Stimulated activated CD4-positive, alpha-beta T cell treated with anti-CD3 and anti-CD28 coated beads, Interleukin-4, amount 100 ng/mL, for 4 hours (primary cell): ENCODE data around the gene UQCRFS1.
A peak's percentile ranks its signal among the peaks of the same experiment; 100 is the strongest.
"Not testable (repeated sequence)": the region's sequence is repeated elsewhere in the genome, so short reads cannot be mapped to it uniquely, and the experiment has no call there.

Experiments
- DNase-seq, 2 experiments: peaks; one replicate each; pipeline ENCODE4 v3.0.0-alpha.2; 2020

The UQCRFS1 gene

DNA sequence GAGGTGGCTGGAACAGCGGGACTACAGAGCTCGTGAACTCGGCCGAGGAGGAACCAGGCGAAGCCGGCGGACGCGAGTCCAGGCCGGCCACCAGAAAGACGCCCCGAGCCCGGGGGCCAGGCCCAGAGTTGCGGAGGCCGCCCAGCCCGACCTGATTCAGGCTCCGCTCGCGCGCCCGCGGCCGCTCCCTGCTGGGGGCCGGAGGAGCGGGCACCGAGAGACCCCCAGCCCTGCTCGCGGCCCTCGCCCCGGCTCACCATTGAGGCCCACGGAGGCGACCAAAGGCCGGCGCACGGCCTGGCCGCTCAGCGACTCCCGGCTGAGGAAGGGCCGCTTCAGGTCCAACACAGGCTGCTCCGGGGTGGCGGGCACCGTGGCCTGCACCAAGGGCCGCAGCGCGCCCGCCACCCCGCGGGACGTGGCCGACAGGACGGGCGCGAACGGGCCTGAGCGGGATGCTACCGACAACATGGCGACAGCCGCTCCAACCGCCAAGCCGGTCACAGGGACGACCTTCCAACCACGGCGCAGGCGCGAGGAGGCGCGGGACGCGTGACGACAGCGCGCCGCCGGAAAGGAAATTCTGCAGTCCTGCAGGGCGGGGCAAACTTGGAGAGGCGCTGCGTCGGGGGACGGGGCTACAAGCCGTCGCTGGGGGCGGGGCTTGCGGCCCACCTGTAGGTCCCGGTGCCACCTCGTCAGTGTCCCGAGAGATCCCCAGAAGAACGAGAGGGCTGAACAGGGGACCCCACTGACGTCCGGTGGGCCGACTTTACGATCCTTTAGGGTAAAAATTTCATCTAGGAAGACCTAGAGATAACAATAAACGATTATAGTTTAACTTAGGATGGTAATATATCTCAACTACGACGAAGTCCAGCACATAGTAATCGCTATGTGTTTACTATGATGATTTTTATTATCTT lies at the start of gene UQCRFS1:
TSS of gene UQCRFS1 (minus strand) at position 504 of the 926 bp plus-strand sequence. CDS start at position 471, 33 bp downstream.
- DNase-seq = peak; percentile 97

DNA sequence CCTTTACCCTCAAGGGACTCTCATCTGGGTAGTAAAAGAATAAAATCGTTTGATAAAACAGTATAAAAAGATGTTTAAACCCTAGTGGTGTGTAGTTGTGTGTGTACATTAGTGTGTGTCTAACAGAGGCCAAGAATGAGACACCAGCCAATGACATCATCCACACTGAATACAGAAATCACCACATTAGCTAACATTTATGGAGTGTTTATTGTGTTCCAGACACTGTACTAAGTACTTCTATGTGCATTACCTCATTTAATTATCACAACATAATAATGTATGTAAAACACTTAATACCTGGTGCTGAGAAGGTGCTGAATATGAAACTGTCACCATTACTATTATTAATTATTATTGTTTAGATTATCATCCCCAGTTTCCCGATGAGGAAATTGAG lies 49.1 kb upstream of the UQCRFS1 start:
- no peak for DNase-seq

- DNase-seq = peak in 1 of 2 experiments; percentile 5
Observed at GRCh38 chr19:29260477-29261317, 47.7 kb upstream of the UQCRFS1 start.

DNA sequence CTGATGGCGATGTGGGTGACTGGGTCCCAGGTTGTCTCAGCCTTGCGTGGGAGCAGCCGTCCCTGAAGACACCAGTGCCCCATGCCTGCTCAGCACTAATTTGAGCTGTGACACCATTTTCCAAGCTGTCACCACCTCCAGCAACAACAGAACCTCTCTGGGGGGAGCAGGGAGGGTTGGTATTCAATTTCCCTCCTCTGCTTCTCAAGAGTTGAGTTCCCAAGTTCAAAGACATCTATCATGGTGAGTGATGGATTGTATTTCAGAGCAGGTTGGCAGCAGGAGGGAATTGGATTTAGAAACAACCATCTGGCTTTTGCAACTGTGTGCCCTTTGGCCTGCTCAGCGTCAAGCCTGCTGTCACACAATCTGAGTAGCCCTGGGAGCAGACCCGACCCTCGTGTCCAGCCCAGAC lies 46.9 kb upstream of the UQCRFS1 start:
- no peak for DNase-seq

- DNase-seq = no peak
Observed at GRCh38 chr19:29259153-29259552, 46.2 kb upstream of the UQCRFS1 start.

GRCh38 chr19:29256516-29256915 lies 43.6 kb upstream of the UQCRFS1 start:
- no peak for DNase-seq

DNA sequence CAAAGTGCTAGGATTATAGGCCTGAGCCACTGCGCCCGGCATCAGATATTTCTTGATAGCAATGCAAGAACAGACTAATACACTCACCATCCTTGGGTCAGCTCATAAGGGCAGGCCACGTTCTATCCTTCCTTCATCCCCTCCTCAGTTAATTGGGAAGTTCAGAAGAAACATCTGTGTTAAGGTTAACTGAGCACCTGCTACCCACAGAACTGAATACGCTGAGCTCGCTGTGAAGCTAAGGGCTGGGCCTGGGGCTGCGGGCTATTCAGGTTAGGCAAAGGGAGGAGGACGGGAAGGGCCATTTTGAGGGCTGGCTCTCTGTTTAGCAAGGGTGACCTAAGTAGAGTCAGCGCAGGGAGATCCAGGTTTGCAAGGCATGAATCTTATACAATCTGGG lies 43.0 kb upstream of the UQCRFS1 start:
- no peak for DNase-seq

DNA sequence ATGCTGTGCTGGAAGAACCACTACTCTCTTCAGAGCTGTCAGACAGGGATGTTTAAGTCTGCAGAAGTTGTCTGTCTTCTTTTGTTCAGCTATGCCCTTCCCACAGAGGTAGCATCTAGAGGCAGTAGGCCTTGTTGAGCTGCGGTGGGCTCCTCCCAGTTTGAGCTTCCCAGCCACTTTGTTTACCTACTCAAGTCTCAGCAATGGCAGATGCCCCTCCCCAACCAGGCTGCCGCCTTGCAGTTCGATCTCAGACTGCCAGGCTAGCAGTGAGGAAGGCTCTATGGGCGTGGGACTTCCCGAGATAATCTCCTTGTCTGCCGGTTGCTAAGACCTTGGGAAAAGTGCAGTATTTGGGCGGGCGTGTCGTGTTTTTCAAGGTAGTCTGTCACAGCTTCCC lies 42.1 kb upstream of the UQCRFS1 start:
- DNase-seq = no peak

DNA sequence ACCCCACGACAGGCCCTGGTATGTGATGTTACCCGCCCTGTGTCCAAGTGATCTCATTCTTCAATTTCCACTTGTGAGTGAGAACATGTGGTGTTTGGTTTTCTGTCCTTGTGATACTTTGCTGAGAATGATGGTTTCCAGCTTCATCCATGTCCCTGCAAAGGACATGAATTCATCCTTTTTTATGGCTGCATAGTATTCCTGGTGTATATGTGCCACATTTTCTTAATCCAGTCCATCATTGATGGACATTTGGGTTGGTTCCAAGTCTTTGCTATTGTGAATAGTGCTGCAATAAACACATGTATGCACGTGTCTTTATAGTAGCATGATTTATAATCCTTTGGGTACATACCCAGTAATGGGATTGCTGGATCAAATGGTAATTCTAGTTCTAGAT lies 36.8 kb upstream of the UQCRFS1 start:
- not testable (repeated sequence) for DNase-seq

DNA sequence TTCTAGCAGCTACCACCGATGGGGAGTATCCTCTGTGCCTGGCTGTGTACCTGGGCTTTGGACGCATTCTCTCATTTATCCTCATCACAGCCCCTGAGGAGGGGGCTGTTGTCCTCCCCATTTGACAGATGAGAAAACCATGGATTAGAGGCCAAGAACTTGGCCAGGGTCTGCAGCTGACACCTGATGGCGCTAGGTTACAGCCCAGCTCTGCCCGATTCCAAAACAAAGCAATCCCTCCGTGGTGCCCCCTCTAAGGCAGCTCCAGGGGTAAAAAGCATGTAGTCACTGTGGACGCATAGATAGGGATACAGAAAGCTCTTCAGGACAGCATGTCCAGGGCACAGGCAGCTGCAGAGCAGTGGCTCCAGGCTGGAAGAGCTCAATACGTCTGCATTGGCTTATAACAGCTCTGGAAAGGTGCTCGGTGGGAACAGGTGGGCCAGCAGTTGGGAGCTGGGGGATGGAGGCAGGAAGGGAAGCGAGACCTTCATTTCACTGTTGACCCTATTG lies 35.4 kb upstream of the UQCRFS1 start:
- no peak for DNase-seq

- no peak for DNase-seq
Observed at GRCh38 chr19:29247872-29248271, 34.9 kb upstream of the UQCRFS1 start.

DNA sequence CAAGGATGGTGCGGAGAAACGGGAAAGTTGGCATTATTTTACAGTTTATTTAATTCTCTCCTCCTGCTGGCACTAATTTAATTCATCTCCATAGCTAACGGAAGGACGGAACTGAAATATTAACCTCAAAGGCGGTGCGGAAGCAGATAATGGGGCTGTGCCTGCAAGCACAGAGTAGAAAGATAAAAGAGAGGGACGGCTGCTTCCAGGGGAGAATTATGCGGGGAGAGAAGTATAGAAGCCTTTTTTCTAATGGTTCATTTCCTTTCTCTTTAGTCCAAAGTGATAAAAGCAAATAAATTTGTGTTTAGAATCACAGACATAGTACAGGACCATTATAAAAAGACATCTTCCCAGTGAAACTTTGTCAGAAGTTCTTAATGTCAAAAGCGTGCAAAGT lies 34.5 kb upstream of the UQCRFS1 start:
- DNase-seq = no peak

- DNase-seq = no peak
Observed at GRCh38 chr19:29247051-29247450, 34.1 kb upstream of the UQCRFS1 start.

DNA sequence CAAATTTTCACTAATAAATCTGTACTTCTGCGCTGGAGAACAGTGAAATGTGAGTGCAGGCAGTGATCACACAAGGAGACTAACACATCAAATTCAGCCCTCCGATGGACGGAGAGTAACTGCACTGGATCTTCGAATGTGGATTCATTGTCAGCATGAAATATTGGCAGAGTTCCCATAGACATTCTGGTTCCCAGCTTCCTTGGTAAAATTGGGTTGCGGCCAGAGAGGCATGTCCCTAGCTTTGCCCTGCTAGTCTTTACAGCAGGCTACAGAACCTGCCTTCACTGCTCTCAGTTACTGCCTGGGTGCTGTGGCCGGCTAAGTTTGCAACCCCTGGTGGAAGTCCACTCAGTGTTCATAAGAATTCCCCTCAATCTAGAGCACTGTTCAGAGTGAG lies 32.3 kb upstream of the UQCRFS1 start:
- no peak for DNase-seq

GRCh38 chr19:29241324-29241723 lies 28.4 kb upstream of the UQCRFS1 start:
- DNase-seq = no peak

- DNase-seq = no peak
Observed at GRCh38 chr19:29239213-29239776, 26.3 kb upstream of the UQCRFS1 start.

- DNase-seq = no peak
Observed at GRCh38 chr19:29233591-29233990, 20.6 kb upstream of the UQCRFS1 start.

DNA sequence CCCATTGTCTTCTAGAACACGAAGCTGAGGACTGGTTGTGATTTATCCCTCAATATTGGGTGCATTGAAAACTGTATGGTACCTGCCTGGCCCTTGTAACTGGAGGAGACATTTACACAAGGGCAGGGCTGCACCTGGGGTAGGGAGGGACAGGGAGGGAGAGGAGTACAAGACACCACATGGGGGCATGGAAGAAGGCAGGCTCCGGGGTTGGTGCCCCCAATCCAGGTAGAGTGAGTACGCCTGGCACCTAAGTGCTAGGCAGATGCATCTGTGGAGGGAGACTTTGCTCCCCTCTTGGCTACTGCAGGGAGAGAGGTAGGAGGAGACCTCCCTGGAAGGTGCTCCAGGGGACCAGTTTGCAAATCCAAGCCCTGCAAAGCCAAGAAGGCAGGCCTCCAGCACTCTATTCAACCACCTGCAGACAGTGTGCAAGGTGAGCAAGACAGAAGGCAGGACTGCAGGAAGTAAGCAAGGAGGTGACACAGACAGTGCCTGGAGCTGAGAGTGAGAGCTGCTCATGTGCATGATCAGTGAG lies 19.4 kb upstream of the UQCRFS1 start:
- DNase-seq = no peak

- DNase-seq = not testable (repeated sequence)
Observed at GRCh38 chr19:29231306-29231705, 18.4 kb upstream of the UQCRFS1 start.

DNA sequence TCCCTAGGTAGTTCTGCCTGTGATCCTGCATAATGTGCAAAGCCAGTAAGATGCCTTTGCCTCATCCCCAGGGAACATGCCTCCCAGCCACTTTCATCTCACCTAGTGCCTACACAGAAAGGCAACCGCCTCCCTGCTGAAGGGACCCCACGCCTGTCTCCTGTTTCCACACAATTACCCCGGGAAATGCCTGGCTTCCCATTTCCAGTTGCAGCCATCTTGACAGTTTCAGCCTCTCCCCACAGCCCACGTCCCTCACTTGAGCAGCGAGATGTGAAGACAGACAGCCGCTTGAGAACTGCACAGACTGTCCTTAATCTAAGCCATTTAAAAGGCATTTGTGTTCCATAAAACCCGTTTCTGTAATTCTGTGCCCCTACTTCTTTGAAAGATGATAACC lies 4.7 kb upstream of the UQCRFS1 start:
- no peak for DNase-seq

- DNase-seq = no peak
Observed at GRCh38 chr19:29216021-29216420, 3.1 kb upstream of the UQCRFS1 start.

- no peak for DNase-seq
Observed at GRCh38 chr19:29215322-29215845, 2.4 kb upstream of the UQCRFS1 start.

- no peak for DNase-seq
Observed at GRCh38 chr19:29214411-29214810, 1.5 kb upstream of the UQCRFS1 start.
